K562 (cell line): Measurements from ENCODE around the gene RPS10. TPM values are rescaled to one million over a fixed set of nuclear protein-coding genes. Genes with fewer than 3 reads are reported as not detected.

Experiments
- BCOR ChIP-seq: fragments of 450-650 bp; IDR thresholded peaks from 2 replicates; pipeline ENCODE4 v1.6.1; 2016
- CHCHD3 ChIP-seq: fragments of 250-450 bp; sonication (Bioruptor Pico); IDR thresholded peaks from 2 replicates; pipeline ENCODE4 v2.1.2; 2022; ENCODE audit warnings: mild to moderate bottlenecking
- CHD2 ChIP-seq: IDR thresholded peaks from 2 replicates; pipeline ENCODE4 v1.6.1; 2011; ENCODE audit warnings: low read depth, low read length
- CREB5 ChIP-seq: fragments of 250-450 bp; sonication (Bioruptor Pico); IDR thresholded peaks from 2 replicates; pipeline ENCODE4 v1.5.0; 2020; ENCODE audit warnings: mild to moderate bottlenecking
- CTCF ChIP-seq, 3 experiments: IDR thresholded peaks in 2 of 3; conservative IDR thresholded peaks in 1 of 3; 2 replicates each; pipeline ENCODE4 v1.5.1; 2011 to 2012; ENCODE audit warnings: low read length in 3 of 3, mild to moderate bottlenecking in 3 of 3, control low read depth in 2 of 3, improper control_type of control experiment in 1 of 3, inconsistent platforms in 1 of 3, low read depth in 1 of 3, mixed read lengths in 1 of 3, moderate library complexity in 1 of 3; ENCODE audit not compliant: insufficient read depth in 2 of 3
- ELF1 ChIP-seq: fragments of 200-800 bp; sonication (Bioruptor generic); IDR thresholded peaks from 2 replicates; pipeline ENCODE4 v1.6.1; 2016; ENCODE audit warnings: missing genetic modification characterization, missing compliant biosample characterization
- EWSR1 ChIP-seq: fragments of 450-650 bp; IDR thresholded peaks from 2 replicates; pipeline ENCODE4 v1.6.1; 2018; ENCODE audit warnings: borderline replicate concordance, mild to moderate bottlenecking, low read depth, moderate library complexity; ENCODE audit not compliant: partially characterized antibody
- HMGN3 ChIP-seq: IDR thresholded peaks from 2 replicates; pipeline ENCODE4 v1.6.1; 2011; ENCODE audit warnings: borderline replicate concordance, low read depth, mild to moderate bottlenecking, mixed read lengths, low read length; ENCODE audit not compliant: insufficient read length; ENCODE audit errors: extremely low read depth
- MTA2 ChIP-seq: fragments of 450-650 bp; IDR thresholded peaks from 2 replicates; pipeline ENCODE4 v1.6.1; 2016; ENCODE audit warnings: low read depth
- MYC ChIP-seq, 2 experiments: fragments of 250-450 bp in 1 of 2; sonication (Bioruptor Pico) in 1 of 2; IDR thresholded peaks; 2 replicates each; pipeline versions ENCODE4 v1.5.1 to v1.6.1; 2012 to 2021; ENCODE audit warnings: low read depth in 2 of 2, borderline replicate concordance in 1 of 2, improper control_type of control experiment in 1 of 2, low read length in 1 of 2, mild to moderate bottlenecking in 1 of 2, moderate library complexity in 1 of 2
- NCOR1 ChIP-seq: fragments of 450-650 bp; IDR thresholded peaks from 2 replicates; pipeline ENCODE4 v1.6.1; 2016; ENCODE audit warnings: mild to moderate bottlenecking, moderate library complexity
- NR1H2 ChIP-seq: sonication (generic); formaldehyde crosslinking; IDR thresholded peaks from 2 replicates; pipeline ENCODE4 v1.4.0; 2020; ENCODE audit warnings: mild to moderate bottlenecking, missing genetic modification reagents
- PML ChIP-seq: IDR thresholded peaks from 2 replicates; pipeline ENCODE4 v1.6.1; 2012; ENCODE audit warnings: low read length, inconsistent platforms
- PYGO2 ChIP-seq: fragments of 450-650 bp; IDR thresholded peaks from 2 replicates; pipeline ENCODE4 v1.6.1; 2016; ENCODE audit warnings: mild to moderate bottlenecking, missing genetic modification characterization, moderate library complexity, missing compliant biosample characterization
- RBM15 ChIP-seq: fragments of 200-400 bp; formaldehyde crosslinking; IDR thresholded peaks from 2 replicates; pipeline ENCODE4 v1.6.1; 2018; ENCODE audit warnings: mild to moderate bottlenecking, low read length, moderate library complexity; ENCODE audit not compliant: insufficient read depth
- SIN3A ChIP-seq, 2 experiments: fragments of 150-350 bp in 1 of 2; IDR thresholded peaks; 2 replicates each; pipeline ENCODE4 v1.6.1; 2011 to 2016; ENCODE audit warnings: borderline replicate concordance in 2 of 2, low read depth in 2 of 2, low read length in 2 of 2, mild to moderate bottlenecking in 2 of 2, moderate library complexity in 2 of 2; ENCODE audit not compliant: control insufficient read depth in 1 of 2
- SP1 ChIP-seq: sonication (generic); formaldehyde crosslinking; IDR thresholded peaks from 2 replicates; pipeline ENCODE4 v1.8.1; 2022; ENCODE audit warnings: mild to moderate bottlenecking, missing genetic modification reagents
- TAF7 ChIP-seq: fragments of 450-650 bp; IDR thresholded peaks from 2 replicates; pipeline ENCODE4 v1.6.1; 2016; ENCODE audit warnings: missing genetic modification characterization, missing compliant biosample characterization
- TCF7L2 ChIP-seq: fragments of 150-350 bp; IDR thresholded peaks from 2 replicates; pipeline ENCODE4 v1.6.1; 2016; ENCODE audit warnings: low read depth, mild to moderate bottlenecking, low read length, moderate library complexity
- TSC22D4 ChIP-seq: fragments of 450-650 bp; IDR thresholded peaks from 2 replicates; pipeline ENCODE4 v1.6.1; 2016; ENCODE audit warnings: missing genetic modification characterization, missing biosample characterization, control low read depth
- XRCC4 ChIP-seq: IDR thresholded peaks from one replicate; pipeline ENCODE4 v1.6.1; 2011; ENCODE audit not compliant: insufficient read depth, insufficient read length; ENCODE audit errors: extremely low read depth
- polyA plus RNA-seq, 8 experiments: library from polyadenylated mRNA; depleted of rRNA in 4 of 8; stranded (reverse) in 5 of 8; unstranded in 3 of 8; fragments of >200 nt; fragmentation: Nextera tagmentation in 2 of 8; fragmentation: Illumina TruSeq in 1 of 8; extraction: Ambion mirVana in 2 of 8; extraction: Trizol in 1 of 8; gene quantifications; 2 replicates each; pipeline versions ENCODE4 v1.2.1 to v1.2.3, GENCODE V29; 2011 to 2014; ENCODE audit warnings: inconsistent platforms in 1 of 8, missing spikeins in 1 of 8
- total RNA-seq, 7 experiments: library from RNA; depleted of rRNA in 6 of 7; stranded (reverse); fragments of >200 nt in 6 of 7; fragmentation: Illumina TruSeq in 2 of 7; extraction: Trizol in 2 of 7; gene quantifications; 2 replicates each; pipeline versions ENCODE4 v1.2.1 to v1.2.3, GENCODE V29; 2011 to 2021; ENCODE audit warnings: low replicate concordance in 1 of 7

RPS10 gene
- total and polyA plus RNA-seq, 9 of the 15 experiments (the other 6 are each of a cell fraction or from before 2014, with no cell fraction given) = 2,680 to 5,251 (median 3,876) TPM

- TF ChIP-seq TAF7 (tag) (peak; percentile 100), NCOR1 (0 out of 2 replicates have a peak, but pooled peaks have one; percentile 18), HMGN3 (peak; percentile 74), PML (peak; percentile 79), SP1 (peak; percentile 89), NR1H2 (CRISPR knock-in tag) (no peak), CTCF (IDR thresholded peaks at IDR 0.05 in 2 of 3, conservative IDR thresholded peaks at IDR 0.05 in 1 of 3; ENCODE audit: insufficient read depth in 2 of 3, low read depth in 1 of 3, low read length in 3 of 3) (peak in 2 of 3 experiments; percentile 34 to 37; a peak in 4 of 6 replicates), ELF1 (peak; percentile 91), CHCHD3 (CRISPR knock-in tag) (no peak), XRCC4 (no peak), RBM15 (no peak), TSC22D4 (tag) (no peak), PYGO2 (no peak), CREB5 (no peak), EWSR1 (no peak), MYC (IDR thresholded peaks at IDR 0.05; ENCODE audit: low read depth, low read length) (peak; percentile 95), MYC (CRISPR knock-in tag; IDR thresholded peaks at IDR 0.05; ENCODE audit: borderline replicate concordance, low read depth) (peak; percentile 96), SIN3A (IDR thresholded peaks at IDR 0.05; ENCODE audit: borderline replicate concordance in 2 of 2, control insufficient read depth in 1 of 2, low read depth in 2 of 2, low read length in 2 of 2) (peak; percentile 84 to 89; a peak in 2 of 4 replicates), MTA2 (no peak), BCOR (peak; percentile 29; the same call in 1 of the 2 replicates), CHD2 (peak; percentile 33; the same call in 1 of the 2 replicates), TCF7L2 (no peak)
These were observed at the start of gene RPS10 (continued) for GRCh38 chr6:34425498-34426410.
